ENCODE measurements around the gene CXADR. TPM values are rescaled to one million over a fixed set of nuclear protein-coding genes. Genes with fewer than 3 reads are reported as not detected.

The CXADR gene
- total RNA-seq, 4 donors from 2014 or later, result 39.9 to 75.4 (median 62.9) TPM

Small RNA genes within 50 kb of the gene (small RNA-seq; reads per million reads assigned to genes)
- gene RF00019, result not detected
- gene RN7SL163P, result not detected
- not detected for gene RPL39P40

Other genes starting within 250 kb of the CXADR start
- gene BTG3, start 99.9 kb downstream of the CXADR start, total RNA-seq, result 10 to 100 TPM; 37.5 to 79.1 (median 61.9) TPM

All from thyroid gland (tissue), 4 donors.